ENCODE results near the gene OPN1MW2.
"Not testable (repeated sequence)": the region's sequence is repeated elsewhere in the genome, so short reads cannot be mapped to it uniquely, and the experiment has no call there.

The OPN1MW2 gene

GRCh38 chrX:154269245-154269644 is 49.7 kb downstream of the OPN1MW2 start:
- DNase-seq (ENCODE audit: low read depth in 2 of 2): not testable (repeated sequence)

Data from fibroblast of skin of left biceps (primary cell).